NCI-H2227 (cell line): Measurements from ENCODE around the gene S100A16.

Experiments
- DNase-seq: peaks from one replicate; lab custom pipeline; 2025; ENCODE audit not compliant: unreplicated experiment; lab: John Stamatoyannopoulos, UW

Gene S100A16

GRCh38 chr1:153616144-153616916, 3.4 kb upstream of the S100A16 start, which contains the start of gene S100A14:
Gene S100A14 (minus strand): TSS chr1:153616325. CDS start chr1:153615858, 467 bp downstream.
- DNase-seq, result no peak

GRCh38 chr1:153615406-153615805, 2.5 kb upstream of the S100A16 start:
- no peak for DNase-seq

- DNase-seq, result no peak
Measured at GRCh38 chr1:153614906-153615305, 2.0 kb upstream of the S100A16 start.

DNA sequence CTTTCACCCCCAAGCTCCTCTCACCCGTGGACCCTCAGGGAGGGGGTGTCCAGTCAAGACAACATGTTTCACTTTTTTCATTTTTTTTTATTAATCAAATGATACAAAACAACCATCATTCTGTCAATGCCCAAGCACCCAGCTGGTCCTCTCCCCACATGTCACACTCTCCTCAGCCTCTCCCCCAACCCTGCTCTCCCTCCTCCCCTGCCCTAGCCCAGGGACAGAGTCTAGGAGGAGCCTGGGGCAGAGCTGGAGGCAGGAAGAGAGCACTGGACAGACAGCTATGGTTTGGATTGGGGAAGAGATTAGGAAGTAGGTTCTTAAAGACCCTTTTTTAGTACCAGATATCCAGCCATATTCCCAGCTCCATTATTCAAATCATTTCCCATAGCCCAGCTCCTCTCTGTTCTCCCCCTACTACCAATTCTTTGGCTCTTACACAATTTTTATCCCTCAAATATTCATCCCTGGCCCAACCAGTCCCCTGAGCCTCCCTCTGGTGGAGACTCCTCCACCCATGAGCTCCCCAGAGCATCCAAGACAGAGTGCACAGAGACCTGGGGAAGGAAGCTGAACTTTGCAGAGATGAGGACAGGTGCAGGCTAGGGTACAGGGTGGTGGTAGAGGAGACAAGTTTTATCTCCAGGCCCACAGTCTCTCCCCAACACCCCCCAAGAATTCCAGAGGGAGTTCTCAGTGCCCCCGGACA, 1.4 kb upstream of the S100A16 start:
- no peak for DNase-seq

GRCh38 chr1:153613406-153613805, 469 bp upstream of the S100A16 start:
- no peak for DNase-seq

DNA sequence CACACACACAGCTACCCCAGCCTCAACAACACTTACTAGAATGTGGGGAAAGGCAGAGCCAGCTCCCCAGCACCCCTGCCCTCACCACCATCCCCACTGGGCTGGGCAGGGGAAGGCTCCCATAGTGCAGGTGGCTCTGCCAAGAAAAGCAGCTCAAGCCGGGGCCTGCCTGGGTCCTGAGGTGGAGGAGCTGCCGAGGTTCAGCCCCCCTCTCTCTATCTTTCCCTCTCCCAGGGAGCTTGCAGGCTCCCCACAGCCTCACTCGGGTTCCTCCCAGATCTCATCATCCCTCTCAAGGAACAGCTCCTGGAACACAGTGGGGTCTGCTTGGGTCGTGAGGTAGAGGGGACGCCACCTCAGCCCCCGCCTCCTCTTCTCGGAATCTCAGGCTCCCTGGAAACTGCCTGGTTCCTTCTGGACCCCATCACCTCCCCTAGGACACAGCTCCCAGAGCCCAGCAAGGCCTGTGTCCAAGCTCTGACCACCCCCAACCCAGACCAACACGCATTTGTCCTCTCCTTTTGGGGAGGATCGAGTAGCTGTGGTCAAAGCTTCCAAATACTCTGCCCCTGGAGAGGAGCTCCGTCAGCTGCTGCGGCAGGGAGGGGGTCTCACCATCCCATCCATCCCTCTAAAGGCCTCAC, 704 bp downstream of the S100A16 start:
- no peak for DNase-seq

DNA sequence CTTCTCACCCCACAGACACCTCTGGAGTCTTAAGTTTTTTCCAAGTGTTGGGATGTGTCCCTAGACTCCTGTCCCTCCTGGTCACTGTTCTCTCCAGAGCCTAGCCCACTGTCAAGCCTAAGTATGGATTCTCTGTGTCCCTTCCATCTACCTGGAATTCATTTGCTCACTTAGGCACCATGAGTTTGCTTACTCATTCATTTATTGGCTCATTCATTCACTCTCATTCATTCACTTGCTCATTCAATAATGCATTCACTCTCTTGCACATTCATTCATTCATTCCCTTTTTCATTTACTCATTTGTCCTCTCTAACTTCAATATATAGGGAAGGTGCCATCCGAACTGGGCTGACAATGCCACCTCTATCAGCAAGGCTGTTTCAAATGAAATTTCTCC, 1.6 kb downstream of the S100A16 start:
- no peak for DNase-seq

DNA sequence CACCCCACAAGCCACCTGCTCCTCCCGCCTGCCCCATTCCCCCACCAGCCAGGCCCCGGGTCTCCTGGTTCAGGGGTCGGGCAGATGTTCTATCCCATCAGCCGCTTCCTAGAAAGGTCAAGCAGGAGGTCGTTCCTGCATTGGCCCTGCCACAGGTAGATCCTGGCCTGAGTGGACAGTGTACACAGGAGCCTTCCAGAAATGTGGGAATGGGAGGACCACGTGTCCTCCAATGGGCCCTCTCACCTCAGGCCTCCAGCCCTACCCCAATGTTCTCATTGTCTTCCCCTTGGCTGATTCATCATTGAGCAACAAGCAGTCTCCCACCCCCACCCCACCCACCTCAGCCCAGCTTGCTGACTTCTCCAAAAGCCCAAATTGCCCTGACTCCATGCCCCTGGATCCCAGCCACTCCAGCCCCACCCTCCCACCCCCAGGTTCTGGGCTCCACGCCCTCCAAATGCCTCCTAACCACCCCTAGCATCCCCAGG, 2.1 kb downstream of the S100A16 start:
- no peak for DNase-seq

DNA sequence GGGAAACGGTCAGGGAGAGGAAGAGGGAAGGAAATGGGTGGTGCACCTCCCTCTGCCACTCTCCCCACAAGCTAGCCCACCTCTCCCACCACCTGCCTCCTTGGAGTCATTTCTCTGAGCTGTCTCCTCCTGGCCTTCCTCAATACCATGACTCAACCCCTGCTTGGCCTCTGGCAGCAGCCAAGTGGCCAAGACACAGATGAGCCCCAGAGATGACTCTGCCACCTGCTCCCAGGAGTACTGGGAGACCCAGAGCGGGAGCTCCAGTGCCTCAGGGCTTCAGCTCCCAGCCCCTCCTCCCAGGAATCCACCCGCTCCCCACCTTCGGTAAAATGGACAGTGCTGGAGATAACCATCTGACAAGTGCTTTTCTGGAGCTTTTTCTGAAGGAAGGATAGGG, 2.6 kb downstream of the S100A16 start:
- DNase-seq, result no peak

DNA sequence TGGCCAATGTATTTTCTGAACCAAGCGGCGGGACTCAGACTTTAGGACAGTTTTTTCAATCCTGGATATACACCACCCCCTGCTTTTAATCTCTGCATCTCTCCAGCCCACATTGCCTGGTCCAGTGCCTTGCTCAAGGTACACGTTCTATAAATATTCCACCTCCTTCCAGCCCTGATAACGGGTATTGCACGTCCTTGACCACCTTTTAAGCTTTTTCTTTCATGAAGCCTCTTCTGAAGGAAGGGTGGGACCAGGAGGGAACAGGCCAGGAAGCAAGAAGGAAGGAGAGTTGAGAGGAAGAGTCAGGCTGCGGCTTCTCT, 3.4 kb downstream of the S100A16 start:
- DNase-seq, result no peak

DNA sequence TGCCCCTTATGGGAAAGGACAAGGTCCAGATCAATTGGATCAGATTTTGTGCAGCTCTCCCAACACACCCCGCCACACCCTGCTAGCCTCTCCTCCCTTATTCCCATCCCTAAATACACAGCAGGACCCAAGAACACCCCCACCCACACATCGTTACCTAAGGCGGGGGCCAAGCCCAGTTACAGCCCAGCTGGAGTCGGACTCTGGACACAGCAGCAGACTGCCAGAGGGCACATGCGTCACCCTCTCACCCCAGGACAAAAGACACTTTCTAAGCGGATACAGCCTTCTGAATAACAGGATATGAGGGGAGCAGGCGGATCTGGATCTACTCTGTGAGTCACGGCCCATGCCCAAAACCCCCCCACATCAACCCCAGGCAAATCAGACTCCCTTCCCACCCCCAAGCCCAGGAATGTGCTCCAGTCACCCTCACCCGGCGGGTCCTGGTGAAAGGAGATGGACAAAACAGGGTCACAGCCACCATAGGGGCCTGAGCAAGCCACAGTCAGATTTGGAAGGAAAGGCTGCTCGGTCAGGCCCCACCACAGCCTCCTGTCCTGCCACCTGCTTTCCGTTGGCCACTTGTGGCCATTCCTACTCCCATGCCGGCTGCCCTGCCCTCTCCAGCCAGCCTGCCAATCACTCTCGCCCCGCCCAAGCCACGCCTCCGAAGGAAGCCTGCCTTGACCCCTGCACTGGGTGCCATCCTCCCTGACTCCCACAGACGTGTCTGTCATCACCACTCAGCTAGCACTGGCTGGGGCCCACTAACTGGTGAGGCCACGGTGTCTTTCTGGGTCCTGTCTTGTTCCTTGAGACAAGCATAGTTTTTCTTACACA, 4.0 kb downstream of the S100A16 start:
- DNase-seq, result no peak

GRCh38 chr1:153608089-153608682, 4.8 kb downstream of the S100A16 start:
- DNase-seq, result no peak

DNA sequence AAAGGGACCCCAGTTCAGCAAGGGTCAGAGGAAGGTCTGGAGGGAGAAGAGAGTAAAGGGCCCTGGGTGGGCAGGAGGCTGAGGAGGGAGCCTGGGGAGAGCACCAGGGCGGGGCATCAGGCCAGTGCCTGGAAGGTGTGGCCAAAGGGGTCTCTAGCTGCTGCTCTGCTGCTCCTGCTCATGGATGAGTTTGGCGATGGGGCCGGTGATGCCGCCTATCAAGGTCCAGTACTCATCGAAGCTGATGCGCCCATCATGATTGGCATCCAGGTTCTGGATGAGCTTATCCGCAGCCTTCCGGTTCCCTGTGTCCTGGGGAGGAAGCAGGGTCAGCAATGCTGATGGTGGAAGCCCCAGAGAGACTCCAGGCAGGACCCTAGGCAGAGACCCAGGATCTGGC, 5.6 kb downstream of the S100A16 start:
- DNase-seq, result no peak

DNA sequence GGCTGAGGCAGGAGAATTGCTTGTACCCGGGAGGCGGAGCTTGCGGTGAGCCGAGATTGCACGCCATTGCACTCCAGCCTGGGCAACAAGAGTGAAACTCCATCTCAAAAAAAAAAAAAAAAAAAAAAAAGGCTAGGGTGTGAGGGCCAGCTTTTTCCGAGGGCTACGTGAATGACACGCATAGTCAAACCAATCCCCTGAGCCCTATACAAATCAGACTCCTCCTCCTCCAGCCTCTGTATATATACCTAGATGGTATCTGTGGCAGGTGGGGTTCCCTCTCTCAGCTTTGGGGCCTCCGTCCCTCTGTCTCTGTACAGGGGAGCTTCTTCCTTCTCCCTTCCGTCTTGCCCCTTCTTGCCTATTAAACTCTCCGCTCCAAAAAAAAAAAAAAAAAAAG, 6.7 kb downstream of the S100A16 start:
- no peak for DNase-seq

DNA sequence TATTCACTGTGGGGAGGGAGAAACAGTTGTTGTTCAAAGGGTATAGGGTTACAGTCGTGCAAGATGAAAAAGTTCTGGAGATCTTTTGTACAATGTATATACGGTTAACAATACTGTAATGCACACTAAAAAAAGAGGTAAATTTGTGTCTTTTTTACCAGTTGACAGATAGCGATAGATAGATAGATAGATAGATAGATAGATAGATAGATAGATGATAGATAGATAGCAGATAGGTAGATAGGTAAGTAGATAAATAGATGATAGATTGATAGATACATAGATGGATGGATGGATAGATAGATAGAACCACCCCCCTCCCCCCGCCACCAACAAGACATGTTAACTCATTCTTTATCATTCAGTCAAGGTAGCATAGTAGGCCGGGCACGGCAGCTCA, 10.2 kb downstream of the S100A16 start:
- no peak for DNase-seq

DNA sequence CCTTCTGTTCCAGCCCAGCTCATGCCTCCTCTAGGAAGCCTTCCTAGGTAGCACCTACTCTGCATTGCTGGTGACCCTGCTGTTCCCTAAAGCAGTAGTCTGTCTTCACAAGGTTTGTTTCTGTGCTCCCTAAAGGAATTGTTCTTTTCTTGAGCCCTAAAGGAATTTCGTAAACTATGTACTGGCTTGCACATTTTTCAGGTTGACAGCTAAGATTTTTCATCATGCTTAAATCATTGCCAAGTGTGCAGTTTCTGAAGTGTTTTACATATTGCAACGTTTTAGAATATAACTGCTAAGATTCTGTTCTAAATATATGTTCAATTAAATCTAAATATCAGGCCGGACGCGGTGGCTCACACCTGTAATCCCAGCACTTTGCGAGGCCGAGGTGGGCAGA, 13.1 kb downstream of the S100A16 start:
- no peak for DNase-seq

- no peak for DNase-seq
Measured at GRCh38 chr1:153598309-153599172, 14.4 kb downstream of the S100A16 start.

DNA sequence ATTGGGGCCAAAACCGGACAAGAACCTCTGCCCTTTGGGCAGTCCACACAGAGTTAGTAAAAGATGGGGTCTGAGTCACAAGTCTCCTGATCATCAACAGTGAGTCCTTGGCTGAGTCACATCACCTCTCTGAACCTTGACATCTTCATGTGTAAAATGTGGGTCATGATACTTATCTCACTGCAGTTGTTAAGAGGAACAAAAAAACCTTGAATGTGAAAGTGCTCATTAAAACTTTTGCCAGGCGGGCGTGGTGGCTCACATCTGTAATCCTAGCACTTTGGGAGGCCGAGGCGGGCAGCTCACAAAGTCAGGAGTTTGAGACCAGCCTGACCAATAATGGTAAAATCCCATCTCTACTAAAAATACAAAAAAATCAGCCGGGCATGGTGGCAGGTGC, 15.7 kb downstream of the S100A16 start:
- no peak for DNase-seq

GRCh38 chr1:153592748-153593147, 20.2 kb downstream of the S100A16 start:
- DNase-seq, result no peak

GRCh38 chr1:153588482-153588881, 24.5 kb downstream of the S100A16 start:
- DNase-seq, result no peak
